HG02973 (cell line): ENCODE measurements around the gene HRCT1.
"Not testable (repeated sequence)": the region's sequence is repeated elsewhere in the genome, so short reads cannot be mapped to it uniquely, and the experiment has no call there.

Experiments used
- ATAC-seq: cut with Tn5 transposase; IDR thresholded peaks from one replicate; pipeline ENCODE4 v1.9.1; 2021; ENCODE audit warnings: moderate library complexity; ENCODE audit not compliant: unreplicated experiment

HRCT1 gene

GRCh38 chr9:35905912-35906679, at the start of gene HRCT1:
TSS of gene HRCT1 (plus strand) at chr9:35906202. CDS start at chr9:35906288, 86 bp downstream.
- ATAC-seq = no peak

- no peak for ATAC-seq
Observed at GRCh38 chr9:35856206-35856605, 49.8 kb upstream of the HRCT1 start.

- ATAC-seq = no peak
Observed at GRCh38 chr9:35856882-35857281, 49.1 kb upstream of the HRCT1 start.

- no peak for ATAC-seq
Observed at GRCh38 chr9:35858458-35858857, 47.5 kb upstream of the HRCT1 start.

- ATAC-seq = no peak
Observed at GRCh38 chr9:35859310-35859989, 46.6 kb upstream of the HRCT1 start.

- ATAC-seq = no peak
Observed at GRCh38 chr9:35859990-35860339, 46.0 kb upstream of the HRCT1 start.

- no peak for ATAC-seq
Observed at GRCh38 chr9:35861161-35861897, 44.7 kb upstream of the HRCT1 start.

GRCh38 chr9:35862328-35862727, 43.7 kb upstream of the HRCT1 start:
- no peak for ATAC-seq

GRCh38 chr9:35863583-35863982, 42.4 kb upstream of the HRCT1 start:
- no peak for ATAC-seq

- no peak for ATAC-seq
Observed at GRCh38 chr9:35864695-35865255, 41.2 kb upstream of the HRCT1 start.

- ATAC-seq = no peak
Observed at GRCh38 chr9:35867538-35867937, 38.5 kb upstream of the HRCT1 start.

GRCh38 chr9:35868933-35869332, 37.1 kb upstream of the HRCT1 start:
- ATAC-seq = no peak

- ATAC-seq = no peak
Observed at GRCh38 chr9:35869621-35870216, 36.3 kb upstream of the HRCT1 start.

- no peak for ATAC-seq
Observed at GRCh38 chr9:35870351-35870923, 35.6 kb upstream of the HRCT1 start, which contains the start of gene OR13J1. TSS of gene OR13J1 (minus strand) at chr9:35870401. CDS start at chr9:35870401, 0 bp downstream.

- no peak for ATAC-seq
Observed at GRCh38 chr9:35871545-35871944, 34.5 kb upstream of the HRCT1 start.

- ATAC-seq = no peak
Observed at GRCh38 chr9:35872505-35872904, 33.5 kb upstream of the HRCT1 start.

GRCh38 chr9:35882263-35882848, 23.6 kb upstream of the HRCT1 start:
- ATAC-seq = no peak

GRCh38 chr9:35882996-35883395, 23.0 kb upstream of the HRCT1 start:
- no peak for ATAC-seq

- ATAC-seq = not testable (repeated sequence)
Observed at GRCh38 chr9:35884908-35885307, 21.1 kb upstream of the HRCT1 start.

- no peak for ATAC-seq
Observed at GRCh38 chr9:35891646-35892045, 14.4 kb upstream of the HRCT1 start.
